Hepatocyte (in vitro differentiated cells): ENCODE data around the gene ZDHHC7. TPM values are rescaled to one million over a fixed set of nuclear protein-coding genes. Genes with fewer than 3 reads are reported as not detected.

Experiments used
- DNase-seq: peaks from one replicate; pipeline ENCODE4 v3.0.0-alpha.2; 2016; ENCODE audit warnings: low spot score
- H2AFZ ChIP-seq: fragments of 200-600 bp; sonication (generic); 2 replicates; pipeline ENCODE4 v1.6.0; 2016; ENCODE audit warnings: antibody characterized with exemption, mild to moderate bottlenecking
- H3K27ac ChIP-seq: fragments of 200-600 bp; sonication (generic); 2 replicates; pipeline ENCODE4 v1.5.1; 2016; ENCODE audit warnings: mild to moderate bottlenecking
- H3K27me3 ChIP-seq: fragments of 200-600 bp; sonication (generic); 2 replicates; pipeline ENCODE4 v1.6.1; 2016
- H3K36me3 ChIP-seq: fragments of 200-600 bp; sonication (generic); replicated peaks from 2 replicates; pipeline ENCODE4 v1.5.1; 2016; ENCODE audit warnings: low read depth; ENCODE audit not compliant: insufficient read depth
- H3K4me1 ChIP-seq: fragments of 200-600 bp; sonication (generic); 2 replicates; pipeline ENCODE4 v1.5.1; 2016; ENCODE audit warnings: mild to moderate bottlenecking, moderate library complexity; ENCODE audit not compliant: insufficient read depth
- H3K4me2 ChIP-seq: fragments of 200-600 bp; sonication (generic); 2 replicates; pipeline ENCODE4 v1.6.0; 2016
- H3K4me3 ChIP-seq: fragments of 200-600 bp; sonication (generic); 2 replicates; pipeline ENCODE4 v1.5.1; 2016; ENCODE audit warnings: mild to moderate bottlenecking
- H3K79me2 ChIP-seq: fragments of 200-600 bp; sonication (generic); 2 replicates; pipeline ENCODE4 v1.6.0; 2017; ENCODE audit warnings: mild to moderate bottlenecking
- H3K9me2 ChIP-seq: fragments of 200-600 bp; sonication (generic); replicated peaks from 2 replicates; pipeline ENCODE4 v1.6.0; 2017; ENCODE audit warnings: mild to moderate bottlenecking; ENCODE audit not compliant: insufficient read depth
- H3K9me3 ChIP-seq: fragments of 200-600 bp; sonication (generic); 2 replicates; pipeline ENCODE4 v1.5.1; 2016; ENCODE audit warnings: low read depth, mild to moderate bottlenecking
- H4K20me1 ChIP-seq: fragments of 200-600 bp; sonication (generic); 2 replicates; pipeline ENCODE4 v1.6.0; 2016; ENCODE audit warnings: mild to moderate bottlenecking; ENCODE audit not compliant: insufficient read depth, poor library complexity, severe bottlenecking
- EZH2 ChIP-seq: fragments of 200-600 bp; sonication (generic); IDR thresholded peaks from 2 replicates; pipeline ENCODE4 v1.6.1; 2016; ENCODE audit warnings: antibody characterized with exemption, mild to moderate bottlenecking, borderline replicate concordance
- EZH2phosphoT487 ChIP-seq: fragments of 200-600 bp; sonication (generic); IDR thresholded peaks from one replicate; pipeline ENCODE4 v1.6.1; 2018; ENCODE audit warnings: antibody characterized with exemption, mild to moderate bottlenecking, low read depth, moderate library complexity; ENCODE audit not compliant: unreplicated experiment, severe bottlenecking
- WGBS: methylation state at CpG from one replicate; pipeline ENCODE4 v1.1.6; 2016; ENCODE audit warnings: low lambda C conversion rate; ENCODE audit errors: missing lambda C conversion rate; 5-methylcytosine and 5-hydroxymethylcytosine counted together
- polyA plus RNA-seq: library from polyadenylated mRNA; unstranded; fragments of >200 nt; fragmentation: Nextera tagmentation; extraction: Ambion mirVana; gene quantifications from 2 replicates; pipeline ENCODE4 v1.2.1, GENCODE V29; 2016
- total RNA-seq: library from RNA; depleted of rRNA; stranded (reverse); fragments of >200 nt; gene quantifications from 2 replicates; pipeline ENCODE4 v1.2.3, GENCODE V29; 2014
- TF ChIP-seq, protein P1 (sequence below): fragments of 200-600 bp; sonication (generic); IDR thresholded peaks from 2 replicates; pipeline ENCODE4 v1.5.1; 2016; ENCODE audit warnings: antibody characterized with exemption, mild to moderate bottlenecking; ENCODE audit not compliant: poor library complexity

ZDHHC7 gene
- total and polyA plus RNA-seq, 2 experiments from 2014 or later, result 51.4 to 65.2 TPM

DNA sequence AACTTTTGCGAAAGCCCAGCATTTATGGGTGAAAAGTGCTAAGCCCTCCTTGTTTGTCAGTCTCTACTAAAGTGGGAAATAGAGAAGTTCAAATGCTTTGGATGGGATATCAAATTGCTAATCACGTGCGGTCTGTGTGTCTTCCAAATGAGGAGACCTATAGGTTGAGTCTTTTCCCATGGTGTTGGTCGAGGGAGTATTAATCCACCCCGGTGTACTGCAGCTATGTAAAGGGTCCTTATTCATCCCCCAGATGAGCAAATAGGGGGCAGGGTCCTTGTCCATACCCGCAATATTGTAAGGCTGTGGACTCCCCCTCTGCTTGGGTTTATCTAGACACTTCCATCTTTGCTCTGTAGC is 30.8 kb upstream of the ZDHHC7 start:
- H3K4me1 ChIP-seq, result peaks cover 6% of the 10 kb centered on the region
- H3K4me3 ChIP-seq, result no peak overlapping the region
- H4K20me1 ChIP-seq, result no peaks in the 10 kb centered on the region
- WGBS, result 56% methylated on average over 6 of the region's 6 CpGs
- H2AFZ ChIP-seq, result no peak overlapping the region
- no peaks in the 10 kb centered on the region for H3K27me3 ChIP-seq
- no peaks in the 10 kb centered on the region for H3K9me3 ChIP-seq
- TF ChIP-seq EZH2 (no peak), EZH2phosphoT487 (no peak)
- TF ChIP-seq, protein P1, sequence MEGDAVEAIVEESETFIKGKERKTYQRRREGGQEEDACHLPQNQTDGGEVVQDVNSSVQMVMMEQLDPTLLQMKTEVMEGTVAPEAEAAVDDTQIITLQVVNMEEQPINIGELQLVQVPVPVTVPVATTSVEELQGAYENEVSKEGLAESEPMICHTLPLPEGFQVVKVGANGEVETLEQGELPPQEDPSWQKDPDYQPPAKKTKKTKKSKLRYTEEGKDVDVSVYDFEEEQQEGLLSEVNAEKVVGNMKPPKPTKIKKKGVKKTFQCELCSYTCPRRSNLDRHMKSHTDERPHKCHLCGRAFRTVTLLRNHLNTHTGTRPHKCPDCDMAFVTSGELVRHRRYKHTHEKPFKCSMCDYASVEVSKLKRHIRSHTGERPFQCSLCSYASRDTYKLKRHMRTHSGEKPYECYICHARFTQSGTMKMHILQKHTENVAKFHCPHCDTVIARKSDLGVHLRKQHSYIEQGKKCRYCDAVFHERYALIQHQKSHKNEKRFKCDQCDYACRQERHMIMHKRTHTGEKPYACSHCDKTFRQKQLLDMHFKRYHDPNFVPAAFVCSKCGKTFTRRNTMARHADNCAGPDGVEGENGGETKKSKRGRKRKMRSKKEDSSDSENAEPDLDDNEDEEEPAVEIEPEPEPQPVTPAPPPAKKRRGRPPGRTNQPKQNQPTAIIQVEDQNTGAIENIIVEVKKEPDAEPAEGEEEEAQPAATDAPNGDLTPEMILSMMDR, result no peak
- peaks cover 2% of the 10 kb centered on the region for H3K79me2 ChIP-seq
- H3K27ac ChIP-seq, result no peak overlapping the region
- no peaks in the 10 kb centered on the region for H3K36me3 ChIP-seq
- no peak for DNase-seq
- no peaks in the 10 kb centered on the region for H3K9me2 ChIP-seq
- H3K4me2 ChIP-seq, result no peak overlapping the region

DNA sequence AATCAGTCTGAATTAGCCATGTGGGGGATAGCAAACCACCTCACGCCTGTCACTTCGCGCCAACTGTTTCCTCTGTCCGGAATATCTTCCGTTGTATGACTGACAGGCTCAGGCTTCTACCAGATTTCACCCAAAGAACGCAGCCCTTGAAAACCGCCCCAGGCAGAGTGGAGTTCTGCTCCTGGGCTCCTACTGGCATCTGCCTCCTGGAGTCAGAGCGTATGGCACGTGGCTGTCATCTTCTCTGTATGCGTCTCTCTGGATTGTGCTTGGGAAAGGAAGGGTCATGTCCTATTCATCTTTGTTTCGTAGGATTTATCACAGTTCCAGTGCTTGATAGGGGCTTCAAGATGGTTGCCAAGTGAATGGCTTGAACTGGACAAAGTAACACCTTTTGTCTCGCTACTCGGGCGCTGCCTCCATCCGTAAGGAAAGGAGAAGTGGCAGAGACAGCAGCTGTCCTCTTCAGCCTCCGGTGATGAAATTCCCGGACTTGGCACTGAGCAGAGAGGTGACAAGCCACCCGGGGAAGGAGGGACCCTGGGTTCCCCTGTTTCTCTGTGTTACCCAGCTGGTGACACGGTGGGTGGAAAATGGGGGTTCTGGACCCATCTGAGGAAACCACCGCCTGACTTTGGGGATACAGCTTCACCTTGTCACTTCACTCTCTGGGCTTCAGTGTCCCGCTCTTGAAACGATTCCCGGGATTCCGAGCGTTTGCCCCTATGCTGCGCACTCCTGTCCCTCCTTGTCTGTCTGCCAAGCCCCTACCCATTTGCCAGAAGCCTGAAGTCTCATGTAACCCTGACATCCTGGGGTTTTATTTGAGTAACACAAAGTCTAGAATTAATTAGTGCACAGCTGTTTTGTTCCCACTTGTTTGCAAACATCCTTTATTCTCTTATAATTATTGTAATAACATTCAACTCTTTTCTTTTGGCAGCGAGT is 30.2 kb upstream of the ZDHHC7 start:
- Histone ChIP-seq H2AFZ (no peak overlapping the region), H3K4me2 (no peak overlapping the region), H3K9me2 (no peaks in the 10 kb centered on the region), H3K4me1 (peaks cover under 1% of the 10 kb centered on the region), H4K20me1 (no peaks in the 10 kb centered on the region), H3K9me3 (no peaks in the 10 kb centered on the region), H3K27ac (no peak overlapping the region), H3K36me3 (no peaks in the 10 kb centered on the region), H3K79me2 (peaks cover 2% of the 10 kb centered on the region), H3K27me3 (no peaks in the 10 kb centered on the region), H3K4me3 (no peak overlapping the region)
- WGBS, result 88% methylated on average over 27 of the region's 27 CpGs
- no peak for DNase-seq
- TF ChIP-seq EZH2phosphoT487 (no peak), EZH2 (no peak)
- TF ChIP-seq, protein P1, result no peak

DNA sequence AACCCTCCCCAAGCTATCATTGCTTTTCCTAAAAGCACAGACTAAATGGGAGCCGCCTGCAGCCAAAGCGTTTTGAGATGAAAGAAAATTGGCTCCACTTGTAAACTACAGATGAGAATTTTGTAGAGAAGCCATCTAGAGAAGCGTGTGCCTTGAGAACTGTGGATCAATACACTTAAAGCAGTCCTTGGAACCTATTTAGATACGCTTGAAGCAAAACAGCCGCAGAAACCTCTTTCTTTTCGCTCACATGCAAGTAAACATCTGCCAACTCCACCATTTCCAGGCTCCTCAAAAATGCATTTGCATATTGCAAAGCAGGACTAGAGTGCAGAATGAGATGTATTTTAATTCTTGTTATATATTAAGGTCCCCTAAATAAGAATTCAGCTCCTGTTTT is 29.4 kb upstream of the ZDHHC7 start:
- H3K9me3 ChIP-seq, result no peaks in the 10 kb centered on the region
- no peak overlapping the region for H3K4me2 ChIP-seq
- no peaks in the 10 kb centered on the region for H3K4me1 ChIP-seq
- DNase-seq, result no peak
- no peaks in the 10 kb centered on the region for H3K9me2 ChIP-seq
- no peak overlapping the region for H3K4me3 ChIP-seq
- no peak overlapping the region for H2AFZ ChIP-seq
- H3K27ac ChIP-seq, result no peak overlapping the region
- H3K79me2 ChIP-seq, result no peaks in the 10 kb centered on the region
- H3K27me3 ChIP-seq, result no peaks in the 10 kb centered on the region
- 83% methylated on average over 6 of the region's 6 CpGs for WGBS
- no peaks in the 10 kb centered on the region for H3K36me3 ChIP-seq
- H4K20me1 ChIP-seq, result no peaks in the 10 kb centered on the region
- TF ChIP-seq EZH2phosphoT487, result no peak
- TF ChIP-seq, protein P1, result no peak
- no peak for TF ChIP-seq EZH2
